Heart right ventricle (tissue), 16 donors: Measurements from ENCODE around the gene TFB2M. TPM values are rescaled to one million over a fixed set of nuclear protein-coding genes. Genes with fewer than 3 reads are reported as not detected.
A peak's percentile ranks its signal among the peaks of the same experiment; 100 is the strongest.
"Not testable (repeated sequence)": the region's sequence is repeated elsewhere in the genome, so short reads cannot be mapped to it uniquely, and the experiment has no call there.

ENCODE experiments used
- ATAC-seq, 8 donors: fragments of 200-7000 bp; cut with Tn5 transposase; one replicate each; pipeline ENCODE4 v1.9.1; 2020; ENCODE audit warnings: mild to moderate bottlenecking in 8 of 8, moderate library complexity in 8 of 8, moderate number of reproducible peaks in 1 of 8
- DNase-seq, 2 donors: peaks; one replicate each; pipeline ENCODE4 v3.0.0-alpha.2; 2020
- H3K27ac ChIP-seq, 10 donors: fragments of 200-600 bp; sonication (generic) in 2 of 10; one replicate each; pipeline versions ENCODE4 v1.5.0 to v1.8.0; 2020 to 2022; ENCODE audit warnings: mild to moderate bottlenecking in 3 of 10
- H3K27me3 ChIP-seq, 7 donors: fragments of 200-600 bp; one replicate each; pipeline ENCODE4 v1.8.0; 2021 to 2022; ENCODE audit warnings: mild to moderate bottlenecking in 2 of 7
- H3K36me3 ChIP-seq, 9 donors: fragments of 200-600 bp; sonication (generic) in 1 of 9; one replicate each; pipeline versions ENCODE4 v1.5.0 to v1.8.0; 2020 to 2022; ENCODE audit warnings: mild to moderate bottlenecking in 2 of 9
- H3K4me1 ChIP-seq, 9 donors: fragments of 200-600 bp; sonication (generic) in 1 of 9; one replicate each; pipeline versions ENCODE4 v1.5.0 to v1.8.0; 2020 to 2022; ENCODE audit warnings: mild to moderate bottlenecking in 4 of 9
- H3K4me3 ChIP-seq, 10 donors: fragments of 200-600 bp; sonication (generic) in 2 of 10; one replicate each; pipeline versions ENCODE4 v1.5.0 to v1.8.0; 2020 to 2022; ENCODE audit warnings: mild to moderate bottlenecking in 7 of 10, moderate library complexity in 2 of 10
- H3K9me3 ChIP-seq, 11 donors: fragments of 200-600 bp in 10 of 11; sonication (generic) in 2 of 11; one replicate each; pipeline versions ENCODE4 v1.5.0 to v1.8.0; 2013 to 2022; ENCODE audit warnings: mild to moderate bottlenecking in 2 of 11, control low read depth in 1 of 11, moderate library complexity in 1 of 11
- WGBS, 2 donors: extraction: QIAGEN DNeasy Blood & Tissue Kit; methylation state at CpG; one replicate each; pipeline ENCODE4 v1.1.7; 2013; ENCODE audit warnings: inconsistent platforms in 1 of 2; 5-methylcytosine and 5-hydroxymethylcytosine counted together
- intact Hi-C, 10 donors: fragments of 100-400 bp; cut with DNase I; formaldehyde crosslinking; loops; one replicate each; pipeline versions ENCODE4 v1.11.1 to v1.14.2; 2022
- polyA plus RNA-seq, 2 donors: library from polyadenylated mRNA; stranded (reverse); fragments of 200-250 nt; gene quantifications; one replicate each; pipeline ENCODE4 v1.2.3, GENCODE V29; 2013
- total RNA-seq, 10 donors: library from RNA; stranded (reverse); fragmentation: NEBNext Ultra II Directional in 3 of 10; extraction: Animal tissue kit (Norgen Biotek cat#: 25700) in 3 of 10; gene quantifications; one replicate each; pipeline versions ENCODE4 v1.2.1 to v1.2.4, GENCODE V29; 2021 to 2023
- TF ChIP-seq, protein P1 (sequence below), 9 donors: fragments of 200-600 bp; sonication (generic) in 2 of 9; IDR thresholded peaks; one replicate each; pipeline versions ENCODE4 v1.5.0 to v1.8.0; 2021 to 2022; ENCODE audit warnings: antibody characterized with exemption in 9 of 9, mild to moderate bottlenecking in 5 of 9, moderate library complexity in 1 of 9
- donor health status: Arrhythmogenic right ventricular cardiomyopathy.
- donor health status: ischemic (EF 13 %, LVEDD 7.1; RV severe dilation, severe dysfunction).
- donor health status: healthy with polysubstance abuse.
- donor health status: DM: no; HTN: yes; CAD: no.
- donor health status: DM: no; HTN: no; CAD: no.
- donor health status: ischemic (EF 25% LVEDD 6.9; RV normal size, moderate dysfunction).
- donor health status: ischemic (EF 25% LVEDD 5.7; RV mildly dilated, moderate dysfunction).
- donor health status: healthy.
- donor health status: DM: yes; HTN: yes; CAD: no.
- donor health status: Ischemic cardiomyopathy.
- donor health status: ischemic (EF 35%, LVEDD 5.7; RV mildly dilated, moderate dysfunction).
- donor health status: nonischemic (EF 11% LVEDD 7.7; RV severe dilation, severe dysfunction).
- donor health status: DM: yes; HTN: yes; CAD: no.
- donor health status: PGD.
- donor health status: ischemic (EF 29% LVEDD 5.4; RV normal size, mild dysfunction).
- donor health status: nonischemic (EF 23%, LVEDD 6.1; RV moderate dilation, normal function).

The TFB2M gene
- total and polyA plus RNA-seq, 12 donors = 2.9 to 16.5 (median 13.1) TPM

- Histone ChIP-seq H3K4me3 (no peak overlapping the region), H3K9me3 (peaks cover 0 to 6% (median 0%) of the 10 kb centered on the region in 11 donors), H3K36me3 (peaks cover 0 to 39% (median 0%) of the 10 kb centered on the region in 9 donors), H3K4me1 (peaks cover 0 to 41% (median 23%) of the 10 kb centered on the region in 9 donors), H3K27me3 (no peaks in the 10 kb centered on the region), H3K27ac (no peak overlapping the region)
- ATAC-seq = no peak
- intact Hi-C loops = no loop called here
- no peak for DNase-seq
- TF ChIP-seq, protein P1, sequence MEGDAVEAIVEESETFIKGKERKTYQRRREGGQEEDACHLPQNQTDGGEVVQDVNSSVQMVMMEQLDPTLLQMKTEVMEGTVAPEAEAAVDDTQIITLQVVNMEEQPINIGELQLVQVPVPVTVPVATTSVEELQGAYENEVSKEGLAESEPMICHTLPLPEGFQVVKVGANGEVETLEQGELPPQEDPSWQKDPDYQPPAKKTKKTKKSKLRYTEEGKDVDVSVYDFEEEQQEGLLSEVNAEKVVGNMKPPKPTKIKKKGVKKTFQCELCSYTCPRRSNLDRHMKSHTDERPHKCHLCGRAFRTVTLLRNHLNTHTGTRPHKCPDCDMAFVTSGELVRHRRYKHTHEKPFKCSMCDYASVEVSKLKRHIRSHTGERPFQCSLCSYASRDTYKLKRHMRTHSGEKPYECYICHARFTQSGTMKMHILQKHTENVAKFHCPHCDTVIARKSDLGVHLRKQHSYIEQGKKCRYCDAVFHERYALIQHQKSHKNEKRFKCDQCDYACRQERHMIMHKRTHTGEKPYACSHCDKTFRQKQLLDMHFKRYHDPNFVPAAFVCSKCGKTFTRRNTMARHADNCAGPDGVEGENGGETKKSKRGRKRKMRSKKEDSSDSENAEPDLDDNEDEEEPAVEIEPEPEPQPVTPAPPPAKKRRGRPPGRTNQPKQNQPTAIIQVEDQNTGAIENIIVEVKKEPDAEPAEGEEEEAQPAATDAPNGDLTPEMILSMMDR (IDR thresholded peaks at IDR 0.05) = no peak
Observed at GRCh38 chr1:246591047-246591446, 25.0 kb upstream of the TFB2M start.

DNA sequence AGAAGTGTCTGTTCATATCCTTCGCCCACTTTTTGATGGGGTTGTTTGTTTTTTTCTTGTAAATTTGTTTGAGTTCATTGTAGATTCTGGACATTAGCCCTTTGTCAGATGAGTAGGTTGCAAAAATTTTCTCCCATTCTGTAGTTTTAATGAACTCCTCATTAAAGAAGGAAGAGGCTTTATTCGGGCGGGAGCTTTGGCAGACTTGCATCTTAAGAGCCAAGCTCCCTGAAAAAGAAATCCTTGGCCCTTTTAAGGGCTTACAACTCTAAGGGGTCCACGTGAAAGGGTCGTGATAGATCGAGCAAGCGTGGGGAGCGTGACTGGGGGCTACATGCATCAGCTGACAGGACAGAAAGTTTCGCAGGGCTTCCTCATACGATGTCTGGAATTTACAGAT lies 23.9 kb upstream of the TFB2M start:
- peaks cover 0 to 46% (median 25%) of the 10 kb centered on the region in 9 donors for H3K4me1 ChIP-seq
- H3K9me3 ChIP-seq, H3K4me3 ChIP-seq, DNase-seq, H3K27ac ChIP-seq, intact Hi-C loops, ATAC-seq, H3K27me3 ChIP-seq: not testable (repeated sequence)
- WGBS, 2 donors = 98% methylated on average over 9 of the region's 10 CpGs
- peaks cover 0 to 34% (median 0%) of the 10 kb centered on the region in 9 donors for H3K36me3 ChIP-seq

- intact Hi-C loops = no loop called here
- Histone ChIP-seq H3K27me3 (no peaks in the 10 kb centered on the region), H3K4me1 (peaks cover 5 to 62% (median 40%) of the 10 kb centered on the region in 9 donors), H3K9me3 (peaks cover 0 to 6% (median 0%) of the 10 kb centered on the region in 11 donors), H3K36me3 (peaks cover 0 to 29% (median 0%) of the 10 kb centered on the region in 9 donors), H3K4me3 (peak overlapping the region in 1 of 10 donors; percentile 1), H3K27ac (peak overlapping the region in 8 of 10 donors; percentile 36 to 77 (median 60))
- ATAC-seq (no peak), DNase-seq (no peak)
- 69% methylated on average over 2 of the region's 2 CpGs for WGBS, 2 donors
- TF ChIP-seq, protein P1 (IDR thresholded peaks at IDR 0.05) = no peak
Observed at GRCh38 chr1:246588159-246588721, 22.2 kb upstream of the TFB2M start.

- Histone ChIP-seq H3K27me3 (no peaks in the 10 kb centered on the region), H3K4me1 (peaks cover 5 to 61% (median 46%) of the 10 kb centered on the region in 9 donors), H3K36me3 (peaks cover 0 to 22% (median 0%) of the 10 kb centered on the region in 9 donors), H3K4me3 (peak overlapping the region in 2 of 10 donors; percentile 1), H3K9me3 (peaks cover 0 to 6% (median 0%) of the 10 kb centered on the region in 11 donors), H3K27ac (peak overlapping the region in 8 of 10 donors; percentile 36 to 77 (median 60))
- ATAC-seq = peak in 3 of 8 donors; percentile 26 to 47 (median 33)
- TF ChIP-seq, protein P1 (IDR thresholded peaks at IDR 0.05) = no peak
- no peak for DNase-seq
- intact Hi-C loops = no loop called here
- WGBS, 2 donors = 56 to 65% methylated on average over 3 of the region's 3 CpGs
Observed at GRCh38 chr1:246587606-246588005, 21.5 kb upstream of the TFB2M start.

- no peaks in the 10 kb centered on the region for H3K27me3 ChIP-seq
- peaks cover 5 to 66% (median 52%) of the 10 kb centered on the region in 9 donors for H3K4me1 ChIP-seq
- TF ChIP-seq, protein P1 (IDR thresholded peaks at IDR 0.05) = no peak
- peak overlapping the region in 8 of 10 donors; percentile 36 to 77 (median 60) for H3K27ac ChIP-seq
- DNase-seq (no peak), ATAC-seq (no peak)
- peaks cover 0 to 17% (median 0%) of the 10 kb centered on the region in 9 donors for H3K36me3 ChIP-seq
- peaks cover 0 to 6% (median 0%) of the 10 kb centered on the region in 11 donors for H3K9me3 ChIP-seq
- intact Hi-C loops = no loop called here
- WGBS, 2 donors = 75 to 78% methylated on average over 3 of the region's 3 CpGs
- H3K4me3 ChIP-seq = no peak overlapping the region
Observed at GRCh38 chr1:246587032-246587431, 21.0 kb upstream of the TFB2M start.
